Glutamatergic neuron (in vitro differentiated cells): ENCODE measurements around the gene TINAGL1. TPM values are rescaled to one million over a fixed set of nuclear protein-coding genes. Genes with fewer than 3 reads are reported as not detected.

Experiments
- DNase-seq: peaks from one replicate; pipeline ENCODE4 v3.0.0; 2022
- H3K27ac Mint-ChIP-seq: one replicate; pipeline ENCODE4 v1.8.0; 2020; ENCODE audit warnings: mild to moderate bottlenecking, mixed read lengths, inconsistent platforms; ENCODE audit not compliant: unreplicated experiment
- H3K27me3 Mint-ChIP-seq: one replicate; pipeline ENCODE4 v1.8.0; 2020; ENCODE audit warnings: mild to moderate bottlenecking, moderate library complexity, mixed read lengths, inconsistent platforms; ENCODE audit not compliant: unreplicated experiment
- H3K36me3 Mint-ChIP-seq: one replicate; pipeline ENCODE4 v1.8.0; 2020; ENCODE audit warnings: mild to moderate bottlenecking, mixed read lengths, inconsistent platforms; ENCODE audit not compliant: unreplicated experiment
- H3K4me1 Mint-ChIP-seq: one replicate; pipeline ENCODE4 v1.8.0; 2020; ENCODE audit warnings: mild to moderate bottlenecking, low read depth, mixed read lengths, inconsistent platforms; ENCODE audit not compliant: unreplicated experiment
- H3K4me3 Mint-ChIP-seq: one replicate; pipeline ENCODE4 v1.8.0; 2020; ENCODE audit warnings: mild to moderate bottlenecking, mixed read lengths, inconsistent platforms; ENCODE audit not compliant: unreplicated experiment
- H3K9me3 Mint-ChIP-seq: one replicate; pipeline ENCODE4 v1.8.0; 2020; ENCODE audit warnings: mild to moderate bottlenecking, moderate library complexity, mixed read lengths, inconsistent platforms; ENCODE audit not compliant: unreplicated experiment
- total RNA-seq: library from RNA; stranded (reverse); fragmentation: NEBNext Ultra II Directional; extraction: Animal tissue kit (Norgen Biotek cat#: 25700); gene quantifications from one replicate; pipeline ENCODE4 v1.2.1, GENCODE V29; 2021; ENCODE audit not compliant: unreplicated experiment
- TF ChIP-seq, protein P1 (sequence below): fragments of 200-600 bp; sonication (generic); IDR thresholded peaks from one replicate; pipeline ENCODE4 v1.5.0; 2021; ENCODE audit not compliant: partially characterized antibody, unreplicated experiment

Gene TINAGL1
- total RNA-seq, 1 donor from 2014 or later = not detected

DNA sequence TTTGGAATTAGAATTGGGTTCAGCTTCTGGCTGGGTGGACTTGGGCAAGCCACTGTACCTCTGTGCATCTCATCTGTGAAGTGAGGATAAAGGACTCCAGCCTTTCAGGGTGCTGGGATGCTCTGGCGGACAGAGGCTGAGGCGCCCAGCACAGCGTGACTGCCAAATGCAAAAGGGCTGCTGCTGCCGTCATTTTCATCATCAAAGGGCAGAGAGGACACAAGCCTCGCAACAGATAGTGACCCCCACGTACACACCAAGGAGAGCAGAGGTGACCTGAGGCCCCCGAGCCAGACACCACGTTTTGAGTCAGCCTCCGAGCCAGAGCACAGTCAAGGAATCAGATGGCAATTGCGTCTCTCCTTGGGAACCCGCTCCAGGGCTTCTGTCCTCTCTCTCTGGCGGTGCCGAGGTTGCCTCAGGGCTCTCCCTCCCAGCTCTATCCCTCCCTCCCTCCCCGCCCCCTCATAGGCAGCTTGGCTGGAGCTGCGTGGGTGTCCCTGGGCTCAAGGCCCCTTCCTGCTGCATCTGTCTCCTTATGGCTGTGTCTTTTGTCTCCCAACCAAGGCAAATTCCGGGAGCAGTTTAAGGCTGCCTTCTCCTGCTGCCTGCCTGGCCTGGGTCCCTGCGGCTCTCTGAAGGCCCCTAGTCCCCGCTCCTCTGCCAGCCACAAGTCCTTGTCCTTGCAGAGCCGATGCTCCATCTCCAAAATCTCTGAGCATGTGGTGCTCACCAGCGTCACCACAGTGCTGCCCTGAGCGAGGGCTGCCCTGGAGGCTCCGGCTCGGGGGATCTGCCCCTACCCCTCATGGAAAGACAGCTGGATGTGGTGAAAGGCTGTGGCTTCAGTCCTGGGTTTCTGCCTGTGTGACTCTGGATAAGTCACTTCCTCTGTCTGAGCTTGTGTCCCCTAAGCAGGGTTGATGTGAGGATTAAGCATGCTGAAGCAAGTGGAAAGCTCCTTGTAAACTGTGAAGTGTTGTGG, 50.2 kb downstream of the TINAGL1 start:
- DNase-seq = peak; percentile 72
- Mint-ChIP-seq H3K4me1 (peaks cover 23% of the 10 kb centered on the region), H3K9me3 (peaks cover 8% of the 10 kb centered on the region), H3K27ac (peak overlapping the region; percentile 93), H3K36me3 (no peaks in the 10 kb centered on the region), H3K27me3 (peaks cover 3% of the 10 kb centered on the region), H3K4me3 (peak overlapping the region; percentile 67)
- TF ChIP-seq, protein P1, sequence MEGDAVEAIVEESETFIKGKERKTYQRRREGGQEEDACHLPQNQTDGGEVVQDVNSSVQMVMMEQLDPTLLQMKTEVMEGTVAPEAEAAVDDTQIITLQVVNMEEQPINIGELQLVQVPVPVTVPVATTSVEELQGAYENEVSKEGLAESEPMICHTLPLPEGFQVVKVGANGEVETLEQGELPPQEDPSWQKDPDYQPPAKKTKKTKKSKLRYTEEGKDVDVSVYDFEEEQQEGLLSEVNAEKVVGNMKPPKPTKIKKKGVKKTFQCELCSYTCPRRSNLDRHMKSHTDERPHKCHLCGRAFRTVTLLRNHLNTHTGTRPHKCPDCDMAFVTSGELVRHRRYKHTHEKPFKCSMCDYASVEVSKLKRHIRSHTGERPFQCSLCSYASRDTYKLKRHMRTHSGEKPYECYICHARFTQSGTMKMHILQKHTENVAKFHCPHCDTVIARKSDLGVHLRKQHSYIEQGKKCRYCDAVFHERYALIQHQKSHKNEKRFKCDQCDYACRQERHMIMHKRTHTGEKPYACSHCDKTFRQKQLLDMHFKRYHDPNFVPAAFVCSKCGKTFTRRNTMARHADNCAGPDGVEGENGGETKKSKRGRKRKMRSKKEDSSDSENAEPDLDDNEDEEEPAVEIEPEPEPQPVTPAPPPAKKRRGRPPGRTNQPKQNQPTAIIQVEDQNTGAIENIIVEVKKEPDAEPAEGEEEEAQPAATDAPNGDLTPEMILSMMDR = no peak

- Mint-ChIP-seq H3K4me3 (peak overlapping the region; percentile 67), H3K27ac (peak overlapping the region; percentile 93), H3K36me3 (no peaks in the 10 kb centered on the region), H3K27me3 (peaks cover 3% of the 10 kb centered on the region), H3K9me3 (peaks cover 8% of the 10 kb centered on the region), H3K4me1 (peaks cover 23% of the 10 kb centered on the region)
- no peak for DNase-seq
- TF ChIP-seq, protein P1 = no peak
These were observed 51.1 kb downstream of the TINAGL1 start for GRCh38 chr1:31627301-31627929.

DNA sequence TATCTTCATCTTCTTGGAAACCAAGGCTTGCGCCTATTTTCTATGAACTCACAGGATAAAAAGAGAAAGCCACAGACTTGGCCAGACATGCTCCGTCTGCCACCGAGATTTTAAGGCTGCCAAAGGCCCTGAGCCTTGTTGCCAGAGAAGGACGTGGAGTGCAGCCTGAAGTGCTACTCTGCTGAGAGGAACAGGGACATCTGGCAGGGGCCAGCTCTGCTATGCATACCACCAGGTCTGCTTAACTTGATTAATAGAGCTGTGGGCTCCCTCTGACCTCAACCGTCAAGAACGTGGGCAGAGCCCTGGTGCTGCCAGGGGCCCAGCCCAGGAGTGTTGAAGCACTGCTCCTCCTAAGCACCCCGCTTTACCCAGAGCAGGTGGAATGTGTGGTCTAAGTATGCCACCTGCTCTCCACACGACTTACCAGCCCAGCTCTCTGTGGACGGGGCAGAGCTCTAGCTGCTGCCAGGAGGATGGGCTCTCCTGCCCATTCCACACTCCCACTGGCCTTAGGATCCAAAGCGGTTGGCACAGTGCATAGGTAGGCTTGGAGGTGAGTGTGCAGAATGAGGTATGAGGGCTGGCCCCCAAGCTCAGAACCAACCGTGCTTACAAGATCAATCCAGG, 51.7 kb downstream of the TINAGL1 start:
- TF ChIP-seq, protein P1 = no peak
- H3K36me3 Mint-ChIP-seq = no peaks in the 10 kb centered on the region
- peak overlapping the region; percentile 38 for H3K4me3 Mint-ChIP-seq
- peaks cover 23% of the 10 kb centered on the region for H3K4me1 Mint-ChIP-seq
- no peak for DNase-seq
- peaks cover 3% of the 10 kb centered on the region for H3K27me3 Mint-ChIP-seq
- peak overlapping the region; percentile 80 for H3K27ac Mint-ChIP-seq
- H3K9me3 Mint-ChIP-seq = peaks cover 8% of the 10 kb centered on the region

DNA sequence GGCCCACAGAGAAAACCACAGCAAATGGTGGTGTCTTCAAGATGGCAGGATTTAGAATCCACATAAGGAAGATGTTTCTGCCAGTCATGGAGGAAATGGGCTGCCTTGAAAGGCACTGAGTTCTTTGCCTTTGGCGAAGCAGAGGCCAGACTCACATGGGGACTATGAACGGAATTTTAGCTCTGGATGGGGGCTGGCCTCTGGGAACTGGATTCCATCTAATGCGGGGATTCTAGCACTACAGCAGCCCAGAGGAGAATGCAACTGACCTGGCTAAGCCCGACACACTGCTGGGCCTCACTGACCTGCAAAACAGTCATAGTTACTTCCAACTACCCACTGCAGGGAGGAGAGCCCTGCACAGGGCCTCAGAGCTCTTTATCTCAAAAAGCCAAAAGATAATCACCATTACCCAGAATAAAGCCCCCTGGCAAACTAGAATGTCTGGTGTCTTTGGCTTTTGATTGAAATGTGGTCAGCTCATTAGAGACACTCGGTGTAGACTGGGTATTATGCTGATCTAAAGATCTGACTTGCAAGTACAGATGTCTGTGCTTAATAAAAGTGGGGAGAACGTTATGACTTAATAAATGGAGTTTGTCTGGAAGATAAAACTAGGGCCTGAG, 52.7 kb downstream of the TINAGL1 start:
- Mint-ChIP-seq H3K27ac (no peak overlapping the region), H3K36me3 (no peaks in the 10 kb centered on the region), H3K4me3 (no peak overlapping the region), H3K9me3 (peaks cover 8% of the 10 kb centered on the region), H3K27me3 (peaks cover 3% of the 10 kb centered on the region), H3K4me1 (peaks cover 23% of the 10 kb centered on the region)
- DNase-seq = no peak
- TF ChIP-seq, protein P1 = no peak
